H1 (cell line): ENCODE results near the gene C1QL1. TPM values are rescaled to one million over a fixed set of nuclear protein-coding genes. Genes with fewer than 3 reads are reported as not detected.

Source experiments
- CTCF ChIA-PET: fragments of 300-600 bp; sonication (Branson Sonifier 250); formaldehyde crosslinking; loops from one replicate; lab custom pipeline; 2021; ENCODE audit not compliant: partially characterized antibody; lab: Charles Lee
- POLR2A ChIA-PET: fragments of 300-600 bp; sonication (Branson Sonifier 250); formaldehyde crosslinking; loops from one replicate; lab custom pipeline; 2021; ENCODE audit warnings: inconsistent platforms; ENCODE audit not compliant: partially characterized antibody; lab: Charles Lee
- DNase-seq, 2 experiments: peaks; one replicate each; pipeline versions ENCODE4 v3.0.0 to v3.0.0-alpha.2; 2010 to 2022; ENCODE audit warnings: low spot score in 2 of 2, low read depth in 1 of 2, mixed read lengths in 1 of 2
- FAIRE-seq: peaks from 2 replicates; lab custom pipeline; 2011; peaks lifted over from hg19 to GRCh38; lab: Jason Lieb, UNC
- H2AFZ ChIP-seq: 2 replicates; pipeline ENCODE4 v1.8.1; 2012; ENCODE audit warnings: low read length, inconsistent platforms
- H2AK5ac ChIP-seq: 2 replicates; pipeline ENCODE4 v1.6.1; 2013; ENCODE audit warnings: low read depth, low read length
- H2BK120ac ChIP-seq: replicated peaks from 2 replicates; pipeline ENCODE3; 2013; ENCODE audit warnings: low read depth, low read length, inconsistent platforms
- H2BK12ac ChIP-seq: 2 replicates; pipeline ENCODE4 v1.6.1; 2013; ENCODE audit warnings: low read depth, low read length
- H2BK15ac ChIP-seq: 2 replicates; pipeline ENCODE4 v1.6.1; 2013; ENCODE audit warnings: low read length
- H2BK20ac ChIP-seq: 2 replicates; pipeline ENCODE4 v1.6.1; 2013; ENCODE audit warnings: low read length
- H2BK5ac ChIP-seq: 2 replicates; pipeline ENCODE4 v1.6.1; 2013; ENCODE audit warnings: low read depth, low read length
- H3K14ac ChIP-seq: 2 replicates; pipeline ENCODE4 v1.6.1; 2013; ENCODE audit warnings: inconsistent platforms; ENCODE audit not compliant: insufficient read length
- H3K18ac ChIP-seq: 2 replicates; pipeline ENCODE4 v1.6.1; 2013; ENCODE audit warnings: low read length; ENCODE audit errors: extremely low read depth
- H3K23ac ChIP-seq: 2 replicates; pipeline ENCODE4 v1.6.1; 2013; ENCODE audit warnings: inconsistent platforms; ENCODE audit not compliant: insufficient read length
- H3K23me2 ChIP-seq: 2 replicates; pipeline ENCODE4 v1.6.1; 2013; ENCODE audit warnings: low read depth, low read length
- H3K27ac ChIP-seq: 2 replicates; pipeline ENCODE4 v1.6.1; 2011; ENCODE audit warnings: low read depth, low read length, inconsistent platforms
- H3K27me3 ChIP-seq, 4 experiments: replicated peaks in 1 of 4; 1 replicate in 1 of 4; 2 replicates in 3 of 4; pipeline versions ENCODE4 v1.6.1 to v1.8.1; 2011 to 2013; ENCODE audit warnings: low read length in 3 of 4, mild to moderate bottlenecking in 3 of 4, inconsistent platforms in 2 of 4, mixed read lengths in 2 of 4, moderate library complexity in 1 of 4; ENCODE audit not compliant: control insufficient read depth in 3 of 4, insufficient read depth in 3 of 4; ENCODE audit errors: extremely low read depth in 1 of 4
- H3K36me3 ChIP-seq, 4 experiments: 2 replicates each; pipeline versions ENCODE4 v1.6.1 to v1.8.1; 2011 to 2013; ENCODE audit warnings: mild to moderate bottlenecking in 4 of 4, low read length in 3 of 4, moderate library complexity in 2 of 4, control low read depth in 1 of 4, inconsistent platforms in 1 of 4; ENCODE audit not compliant: insufficient read depth in 4 of 4, control insufficient read depth in 2 of 4
- H3K4ac ChIP-seq: replicated peaks from 2 replicates; pipeline ENCODE3; 2013; ENCODE audit warnings: low read length, low read depth, mixed read lengths, inconsistent platforms; ENCODE audit not compliant: insufficient read length
- H3K4me1 ChIP-seq, 4 experiments: replicated peaks in 1 of 4; 1 replicate in 1 of 4; 2 replicates in 3 of 4; pipeline versions ENCODE4 v1.6.1 to v1.8.1; 2011 to 2013; ENCODE audit warnings: low read length in 3 of 4, inconsistent platforms in 2 of 4, mixed read lengths in 1 of 4; ENCODE audit not compliant: insufficient read depth in 4 of 4, control insufficient read depth in 3 of 4
- H3K4me2 ChIP-seq, 2 experiments: 2 replicates each; pipeline versions ENCODE4 v1.6.1 to v1.8.1; 2011 to 2013; ENCODE audit warnings: low read depth in 2 of 2, low read length in 2 of 2, control low read depth in 1 of 2, inconsistent platforms in 1 of 2, mild to moderate bottlenecking in 1 of 2; ENCODE audit not compliant: insufficient read depth in 1 of 2
- H3K4me3 ChIP-seq, 4 experiments: fragments of 200-600, 300-600 bp in 1 of 4; sonication (generic), shearing (Covaris generic), sonication (Bioruptor Twin) in 1 of 4; 2 replicates each; pipeline versions ENCODE4 v1.5.1 to v1.8.1; 2011 to 2016; ENCODE audit warnings: low read length in 4 of 4, low read depth in 3 of 4, control low read depth in 2 of 4, inconsistent platforms in 2 of 4, mild to moderate bottlenecking in 2 of 4, mixed read lengths in 1 of 4, moderate library complexity in 1 of 4; ENCODE audit not compliant: insufficient read depth in 2 of 4; ENCODE audit errors: extremely low read depth in 1 of 4
- H3K56ac ChIP-seq: replicated peaks from 2 replicates; pipeline ENCODE3; 2013; ENCODE audit warnings: low read depth, mild to moderate bottlenecking, mixed read lengths, low read length, inconsistent platforms; ENCODE audit not compliant: insufficient read length
- H3K79me1 ChIP-seq: 2 replicates; pipeline ENCODE4 v1.6.1; 2013; ENCODE audit warnings: low read depth, low read length, control low read depth
- H3K79me2 ChIP-seq, 2 experiments: 2 replicates each; pipeline versions ENCODE4 v1.6.1 to v1.8.1; 2012 to 2013; ENCODE audit warnings: low read length in 2 of 2, mild to moderate bottlenecking in 2 of 2, inconsistent platforms in 1 of 2; ENCODE audit not compliant: insufficient read depth in 2 of 2, control insufficient read depth in 1 of 2
- H3K9ac ChIP-seq, 4 experiments: replicated peaks in 1 of 4; 1 replicate in 1 of 4; 2 replicates in 3 of 4; pipeline versions ENCODE4 v1.6.1 to v1.8.1; 2011 to 2013; ENCODE audit warnings: low read depth in 3 of 4, low read length in 3 of 4, control low read depth in 2 of 4, mild to moderate bottlenecking in 2 of 4, moderate library complexity in 2 of 4, inconsistent platforms in 1 of 4; ENCODE audit errors: extremely low read depth in 1 of 4
- H3K9me3 ChIP-seq, 2 experiments: 2 replicates each; pipeline versions ENCODE4 v1.6.1 to v1.8.1; 2012 to 2013; ENCODE audit warnings: mild to moderate bottlenecking in 2 of 2, moderate library complexity in 2 of 2, control low read depth in 1 of 2, inconsistent platforms in 1 of 2, low read depth in 1 of 2, low read length in 1 of 2, mixed read lengths in 1 of 2; ENCODE audit not compliant: insufficient read depth in 2 of 2
- H4K20me1 ChIP-seq, 2 experiments: replicated peaks in 1 of 2; 2 replicates each; pipeline versions ENCODE3 to v1.8.1; 2011 to 2013; ENCODE audit warnings: inconsistent platforms in 2 of 2, low read length in 2 of 2, mild to moderate bottlenecking in 1 of 2; ENCODE audit not compliant: insufficient read depth in 2 of 2, control insufficient read depth in 1 of 2
- H4K5ac ChIP-seq: 2 replicates; pipeline ENCODE4 v1.6.1; 2013; ENCODE audit warnings: low read length, low read depth, mixed read lengths, inconsistent platforms; ENCODE audit not compliant: insufficient read length
- H4K8ac ChIP-seq: 2 replicates; pipeline ENCODE4 v1.8.0; 2013; ENCODE audit warnings: mild to moderate bottlenecking, moderate library complexity, low read length, inconsistent platforms; ENCODE audit not compliant: insufficient read depth; ENCODE audit errors: extremely low read depth
- H4K91ac ChIP-seq: replicated peaks from 2 replicates; pipeline ENCODE3; 2013; ENCODE audit warnings: low read length, mixed read lengths, inconsistent platforms; ENCODE audit not compliant: insufficient read length
- CEBPB ChIP-seq: IDR thresholded peaks from 2 replicates; pipeline ENCODE4 v1.6.1; 2012; ENCODE audit warnings: low read depth, low read length
- CHD1 ChIP-seq: IDR thresholded peaks from 2 replicates; pipeline ENCODE4 v1.6.1; 2012; ENCODE audit warnings: low read depth, low read length, improper control_type of control experiment
- CHD2 ChIP-seq: IDR thresholded peaks from 2 replicates; pipeline ENCODE4 v1.6.1; 2012; ENCODE audit warnings: low read length, improper control_type of control experiment
- HDAC6 ChIP-seq: IDR thresholded peaks from one replicate; pipeline ENCODE4 v1.7.1; 2012; ENCODE audit warnings: low read depth, mild to moderate bottlenecking, inconsistent platforms, low read length, moderate library complexity
- NANOG ChIP-seq: IDR thresholded peaks from 2 replicates; pipeline ENCODE4 v1.6.1; 2011; ENCODE audit warnings: low read length, low read depth, mild to moderate bottlenecking, inconsistent platforms; ENCODE audit not compliant: insufficient read depth, poor library complexity, severe bottlenecking
- POLR2A ChIP-seq, 2 experiments: IDR thresholded peaks; 1 replicate in 1 of 2; 2 replicates in 1 of 2; pipeline ENCODE4 v1.6.1; 2011; ENCODE audit warnings: low read depth in 2 of 2, low read length in 2 of 2, mild to moderate bottlenecking in 2 of 2; ENCODE audit errors: control extremely low read depth in 1 of 2
- WGBS, 2 experiments: shearing (Covaris generic) in 1 of 2; methylation state at CpG; one replicate each; pipeline versions ENCODE4 v1.1.6 to v1.1.7; 2013 to 2015; ENCODE audit warnings: low lambda C conversion rate in 2 of 2, mixed read lengths in 2 of 2, inconsistent platforms in 1 of 2, low coverage in 1 of 2, missing lambda C conversion rate in 1 of 2; ENCODE audit not compliant: insufficient replicate concordance in 2 of 2, insufficient coverage in 1 of 2, insufficient read length in 1 of 2; ENCODE audit errors: extremely low coverage in 1 of 2, missing lambda C conversion rate in 1 of 2; 5-methylcytosine and 5-hydroxymethylcytosine counted together
- polyA plus RNA-seq, 7 experiments: library from polyadenylated mRNA; depleted of rRNA in 3 of 7; stranded (reverse) in 5 of 7; unstranded in 2 of 7; fragments of >200 nt in 5 of 7; fragments of 200-250 nt in 2 of 7; gene quantifications; 1 replicate in 5 of 7; 2 replicates in 1 of 7; 4 replicates in 1 of 7; pipeline versions ENCODE4 v1.2.1 to v1.2.3, GENCODE V29; 2011 to 2013; ENCODE audit warnings: missing spikeins in 2 of 7, mixed read lengths in 2 of 7
- total RNA-seq: library from RNA; stranded (reverse); fragmentation: NEBNext Ultra II Directional; extraction: Animal tissue kit (Norgen Biotek cat#: 25700); gene quantifications from 2 replicates; pipeline ENCODE4 v1.2.1, GENCODE V29; 2021

C1QL1 gene
- total and polyA plus RNA-seq, 2 of the 8 experiments (the other 6 are each of a cell fraction or from before 2014, with no cell fraction given) = 7.6 to 10.5 TPM

DNA sequence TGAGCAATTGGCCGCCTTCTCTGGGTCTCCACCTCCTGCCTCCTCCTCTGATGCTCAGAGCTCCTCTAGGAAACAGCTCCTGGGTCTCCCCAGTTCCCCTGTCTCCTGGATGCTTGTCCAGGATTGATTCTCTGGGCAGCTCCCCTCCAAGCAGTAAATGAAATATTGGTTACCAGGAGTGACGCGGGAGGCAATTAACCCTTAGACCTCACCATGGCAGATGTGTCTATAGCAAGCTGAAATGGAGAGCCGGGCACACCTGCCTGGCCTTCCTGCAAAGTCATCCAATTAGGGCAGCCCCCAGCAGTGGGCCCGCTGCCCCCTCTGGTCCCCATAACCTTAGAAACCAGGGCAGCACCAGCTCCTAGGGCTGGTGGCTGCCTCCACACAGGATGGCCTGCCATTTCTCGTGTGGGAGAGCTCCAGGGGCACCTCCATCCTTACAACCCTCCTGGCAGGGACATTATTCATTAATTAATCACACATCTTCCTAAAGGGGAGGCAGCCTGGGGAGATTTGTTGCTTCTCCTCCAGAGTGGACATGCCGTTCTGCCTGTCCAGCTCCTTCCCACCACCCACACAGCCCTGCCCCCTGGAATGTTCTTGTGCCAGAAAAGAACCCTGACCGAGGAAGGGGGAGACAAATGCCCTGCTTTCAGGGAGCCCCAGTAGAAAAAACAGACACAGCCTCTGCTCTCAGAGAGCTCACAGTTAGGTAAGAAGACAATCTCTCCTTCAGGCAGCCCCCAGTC lies 12.3 kb downstream of the C1QL1 start:
- H3K4me1 ChIP-seq = peaks cover 0 to 14% (median 2%) of the 10 kb centered on the region in 4 experiments; a peak in 4 of 7 replicates
- H3K9me3 ChIP-seq = no peaks in the 10 kb centered on the region
- no peak overlapping the region for H4K91ac ChIP-seq
- H3K27ac ChIP-seq = no peak overlapping the region
- H3K56ac ChIP-seq = no peak overlapping the region
- peaks cover 2% of the 10 kb centered on the region; the same call in 1 of the 2 replicates for H3K23me2 ChIP-seq
- H2AFZ ChIP-seq = no peak overlapping the region
- no peaks in the 10 kb centered on the region for H3K79me1 ChIP-seq
- WGBS, 2 experiments = 90% methylated on average over 8 of the region's 8 CpGs; no CpG with 5 or more reads in 1 of the 2 experiments
- H4K5ac ChIP-seq = no peak overlapping the region
- H2BK12ac ChIP-seq = no peak overlapping the region
- no peak overlapping the region for H3K4ac ChIP-seq
- CTCF ChIA-PET = interaction anchor here (1.3 to 14.5 kb wide), 9 partner anchors 13 to 143 kb away, joined by 3 to 182 read pairs (median 5); partner anchors contain the start of genes C1QL1 and GFAP
- peaks cover 0 to 23% (median 18%) of the 10 kb centered on the region in 4 experiments; a peak in 5 of 7 replicates for H3K27me3 ChIP-seq
- no peak overlapping the region for H3K14ac ChIP-seq
- POLR2A ChIA-PET = interaction anchor here (0.8 to 1.7 kb wide), 4 partner anchors 14 to 65 kb away, joined by 4 to 6 read pairs (median 4); no protein-coding TSS in a partner anchor
- no peak for FAIRE-seq
- no peak overlapping the region for H3K4me3 ChIP-seq
- H2BK15ac ChIP-seq = no peak overlapping the region
- TF ChIP-seq POLR2A (IDR thresholded peaks at IDR 0.05; ENCODE audit: control extremely low read depth in 1 of 2, low read depth in 2 of 2, low read length in 2 of 2) (no peak), HDAC6 (no peak), NANOG (no peak), CHD1 (no peak), CEBPB (no peak), CHD2 (no peak)
- TF ChIP-seq, all 59 proteins: peak for 0
- H3K79me2 ChIP-seq = no peaks in the 10 kb centered on the region
- H3K23ac ChIP-seq = no peak overlapping the region
- no peak overlapping the region for H4K8ac ChIP-seq
- no peaks in the 10 kb centered on the region for H3K36me3 ChIP-seq
- H2BK120ac ChIP-seq = no peak overlapping the region
- H2BK20ac ChIP-seq = no peak overlapping the region
- no peaks in the 10 kb centered on the region for H4K20me1 ChIP-seq
- DNase-seq = no peak
- H3K4me2 ChIP-seq = no peak overlapping the region
- H3K18ac ChIP-seq = no peak overlapping the region
- H3K9ac ChIP-seq = no peak overlapping the region
- H2BK5ac ChIP-seq = no peak overlapping the region
- H2AK5ac ChIP-seq = no peak overlapping the region
